SKM-1 (cell line): Measurements from ENCODE around the gene NPBWR2.

ENCODE experiments used
- DNase-seq: peaks from one replicate; lab custom pipeline; 2025; ENCODE audit not compliant: unreplicated experiment; lab: John Stamatoyannopoulos, UW

NPBWR2 gene, protein sequence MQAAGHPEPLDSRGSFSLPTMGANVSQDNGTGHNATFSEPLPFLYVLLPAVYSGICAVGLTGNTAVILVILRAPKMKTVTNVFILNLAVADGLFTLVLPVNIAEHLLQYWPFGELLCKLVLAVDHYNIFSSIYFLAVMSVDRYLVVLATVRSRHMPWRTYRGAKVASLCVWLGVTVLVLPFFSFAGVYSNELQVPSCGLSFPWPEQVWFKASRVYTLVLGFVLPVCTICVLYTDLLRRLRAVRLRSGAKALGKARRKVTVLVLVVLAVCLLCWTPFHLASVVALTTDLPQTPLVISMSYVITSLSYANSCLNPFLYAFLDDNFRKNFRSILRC

DNA sequence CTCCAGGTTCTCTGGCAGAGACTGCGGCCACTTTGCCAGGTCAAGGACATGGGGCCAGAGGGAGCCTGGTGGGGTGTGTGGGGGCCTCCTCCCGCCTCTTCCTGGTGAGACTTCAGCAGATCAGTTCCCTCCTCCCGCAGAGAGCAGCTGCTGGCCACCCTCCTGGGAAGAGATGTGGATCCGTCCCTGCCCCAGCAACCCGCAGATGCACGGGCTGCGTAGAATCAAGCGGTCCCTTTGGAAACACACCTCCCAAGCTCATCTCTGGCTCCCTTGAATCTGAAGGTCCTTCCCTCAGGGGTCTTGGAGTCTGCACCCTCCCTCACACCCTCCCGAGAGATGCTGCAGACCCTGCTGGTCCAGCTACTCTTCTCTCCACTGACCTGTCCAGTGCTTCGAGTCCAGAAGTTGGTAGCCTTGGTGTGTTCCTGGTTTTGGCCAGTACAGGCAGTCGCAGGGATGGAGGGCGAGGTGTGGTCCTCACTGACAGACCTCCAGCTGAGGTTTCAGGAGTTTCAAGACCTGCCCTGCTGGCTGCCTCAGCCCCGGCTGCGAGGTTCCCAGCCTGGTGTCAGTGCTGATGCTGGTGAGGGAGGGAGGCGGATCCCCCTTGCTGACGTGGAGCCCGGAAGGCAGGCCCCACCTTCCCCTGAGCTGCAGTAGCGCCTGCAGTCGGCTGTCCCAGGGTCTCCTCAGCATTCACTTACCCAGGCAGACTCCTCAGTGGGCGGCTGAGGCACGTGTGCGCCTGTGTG is at the start of gene NPBWR2:
TSS of gene NPBWR2 (minus strand) at position 585 of the 755 bp plus-strand sequence. CDS start 734 bp downstream, outside the sequence.
- no peak for DNase-seq

DNA sequence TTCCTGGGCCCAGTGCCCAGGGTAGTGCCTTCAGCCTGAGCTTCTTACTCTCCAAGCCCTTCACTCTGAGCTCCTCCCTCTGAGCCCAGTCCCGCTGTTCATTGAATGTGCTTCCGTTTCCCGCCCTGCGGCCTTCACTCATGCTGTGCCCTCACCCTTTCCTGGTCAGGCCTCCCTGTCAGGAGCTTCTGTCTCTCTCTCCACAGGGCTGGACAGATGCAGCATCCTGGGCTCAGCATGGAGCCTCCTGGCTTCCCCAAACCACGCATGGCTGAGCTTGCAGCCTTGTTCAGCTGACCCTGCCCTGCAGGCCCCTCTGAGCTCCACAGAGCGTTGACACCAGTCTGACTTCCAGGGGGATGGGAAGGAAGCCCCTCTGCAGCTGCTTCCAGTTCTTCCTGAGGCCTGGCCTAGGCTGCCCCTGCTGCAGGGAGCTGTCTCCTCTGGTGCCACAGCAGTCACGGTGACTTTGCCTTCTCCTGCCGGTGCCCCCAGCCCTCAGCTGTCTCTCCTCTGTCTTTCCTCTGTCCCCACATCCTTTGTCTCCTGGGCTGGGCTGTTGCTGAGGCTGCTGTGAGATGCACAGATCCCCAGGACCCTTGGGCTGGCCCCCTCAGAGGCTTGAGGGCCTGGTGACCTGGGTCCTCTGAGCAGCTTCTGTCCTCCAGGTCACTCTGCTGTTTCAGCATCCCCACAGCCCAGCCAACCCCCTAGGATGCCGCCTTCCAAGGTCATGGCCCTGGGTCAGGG is 48.9 kb upstream of the NPBWR2 start:
- DNase-seq: no peak

DNA sequence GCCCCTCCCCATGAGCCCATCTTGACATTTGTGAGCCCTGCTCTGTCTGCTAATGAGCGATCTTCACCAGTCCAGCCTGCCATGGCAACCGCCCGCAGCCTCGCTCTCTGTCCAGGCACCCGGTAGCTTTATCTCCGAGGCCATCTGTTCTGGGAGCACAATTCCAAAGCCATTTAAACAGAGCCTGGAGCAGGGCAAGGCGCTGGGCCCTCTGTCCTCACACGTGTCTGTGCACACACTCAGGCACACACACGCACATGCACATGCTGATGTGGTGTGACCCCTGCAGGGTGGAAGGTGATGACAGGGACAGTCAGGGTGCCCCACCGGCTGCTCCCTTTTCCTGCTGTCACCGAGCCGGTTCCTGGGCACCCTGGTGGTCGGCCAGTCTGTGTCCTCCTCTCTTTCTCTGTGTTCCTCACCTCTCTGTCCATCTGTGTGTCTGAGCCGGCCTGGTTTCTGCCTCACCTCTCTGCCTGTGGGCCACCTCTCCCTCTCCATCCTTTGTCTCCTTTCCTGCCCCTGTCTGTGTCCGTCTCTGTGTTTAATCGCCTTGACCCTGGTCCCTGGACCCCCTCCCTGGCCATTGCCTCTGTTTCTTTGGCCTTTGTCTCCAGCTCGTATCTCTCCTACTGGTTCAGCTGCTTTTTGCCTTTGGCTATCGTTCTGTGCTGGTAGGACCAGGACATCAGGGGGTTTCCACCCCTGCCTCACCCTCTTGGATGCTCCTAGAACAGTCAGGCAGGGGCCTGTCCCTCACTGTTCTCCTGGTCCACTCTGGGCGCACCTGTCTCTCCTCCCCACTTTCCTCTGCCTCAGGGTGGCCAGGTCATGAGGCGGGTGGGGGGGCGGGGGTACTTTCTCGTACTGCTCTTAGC is 48.1 kb upstream of the NPBWR2 start:
- no peak for DNase-seq

DNA sequence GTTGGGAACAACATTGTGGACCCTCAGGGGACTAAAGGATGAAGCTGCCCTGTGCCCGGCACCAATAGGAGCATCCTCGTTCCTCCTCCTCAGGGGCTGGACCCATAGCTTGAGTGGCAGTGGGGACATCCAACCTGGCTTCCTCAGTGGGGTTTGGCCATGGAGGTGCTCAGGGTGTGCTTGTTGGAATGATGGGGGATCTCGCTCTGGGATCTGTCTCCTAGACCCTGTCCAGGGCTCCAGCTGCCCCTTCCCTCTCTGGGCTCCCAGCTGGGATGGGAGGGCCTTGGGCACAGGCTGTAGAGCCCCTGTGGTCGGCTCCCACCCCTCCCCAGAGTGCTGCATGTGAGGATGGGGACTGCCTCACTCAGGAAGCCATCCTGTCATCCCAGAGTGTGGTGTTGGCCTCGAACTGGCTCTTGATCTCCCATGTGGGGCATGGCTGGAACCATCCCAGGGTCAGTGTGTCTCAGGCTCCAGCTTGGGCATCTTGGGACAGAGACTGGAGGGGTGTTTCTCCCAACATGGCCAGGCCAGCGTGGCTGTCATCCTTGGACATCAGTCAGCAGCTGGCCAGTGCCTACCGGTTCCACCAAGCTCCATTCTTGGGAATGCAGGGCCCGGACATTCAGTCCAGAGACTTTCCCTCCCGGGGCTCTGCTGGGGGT is 47.4 kb upstream of the NPBWR2 start:
- no peak for DNase-seq

DNA sequence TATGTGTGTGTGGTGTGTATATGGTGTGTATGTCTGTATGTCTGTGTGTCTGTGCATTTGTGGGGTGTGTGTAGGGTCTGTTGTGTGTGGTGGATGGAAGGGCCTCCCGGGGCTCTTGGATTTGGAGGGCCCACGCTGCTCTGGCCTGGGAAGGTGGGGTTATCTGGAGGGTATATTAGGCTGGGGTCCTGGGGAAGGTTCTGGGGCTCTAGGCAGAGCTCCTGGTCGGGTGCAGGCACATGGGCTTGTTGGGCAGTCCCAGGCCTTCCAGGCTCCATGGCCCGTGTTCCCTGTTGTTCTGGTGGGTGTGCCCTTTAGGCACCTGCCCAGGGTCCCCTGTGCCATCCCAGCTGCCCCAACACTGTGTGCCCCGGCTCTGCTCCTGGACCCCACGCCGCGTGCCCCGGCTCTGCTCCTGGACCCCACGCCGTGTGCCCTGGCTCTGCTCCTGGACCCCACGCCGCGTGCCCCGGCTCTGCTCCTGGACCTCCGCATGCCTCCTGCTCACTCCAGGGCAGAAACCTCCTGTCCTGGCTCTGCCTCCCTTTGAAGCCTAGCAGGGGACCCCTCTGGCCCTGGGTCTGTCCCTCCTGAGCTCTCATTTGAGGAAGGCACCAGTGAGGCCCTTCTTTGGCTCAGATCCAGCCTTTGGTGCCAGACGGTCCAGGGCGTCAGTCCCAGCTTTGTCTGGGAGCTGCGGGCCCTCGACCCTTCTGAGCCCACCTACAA is 46.7 kb upstream of the NPBWR2 start:
- no peak for DNase-seq

DNA sequence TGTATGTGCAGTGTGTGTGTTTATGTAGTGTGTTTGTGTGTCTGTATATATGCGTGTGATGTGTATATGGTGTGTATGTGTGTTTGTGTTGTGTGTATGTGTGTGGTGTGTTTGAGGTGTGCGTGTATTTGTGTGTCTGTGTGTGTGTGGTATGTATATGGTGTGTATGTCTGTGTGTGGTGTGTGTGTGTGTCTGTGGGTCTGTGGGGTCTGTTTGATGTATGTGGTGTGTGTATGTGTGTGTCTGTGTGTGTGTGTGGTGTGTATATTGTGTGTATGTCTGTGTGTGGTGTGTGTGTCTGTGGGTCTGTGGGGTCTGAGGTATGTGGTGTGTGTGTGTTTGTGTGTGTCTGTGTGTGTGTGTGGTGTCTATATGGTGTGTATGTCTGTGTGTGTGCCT is 46.0 kb upstream of the NPBWR2 start:
- DNase-seq: no peak

DNA sequence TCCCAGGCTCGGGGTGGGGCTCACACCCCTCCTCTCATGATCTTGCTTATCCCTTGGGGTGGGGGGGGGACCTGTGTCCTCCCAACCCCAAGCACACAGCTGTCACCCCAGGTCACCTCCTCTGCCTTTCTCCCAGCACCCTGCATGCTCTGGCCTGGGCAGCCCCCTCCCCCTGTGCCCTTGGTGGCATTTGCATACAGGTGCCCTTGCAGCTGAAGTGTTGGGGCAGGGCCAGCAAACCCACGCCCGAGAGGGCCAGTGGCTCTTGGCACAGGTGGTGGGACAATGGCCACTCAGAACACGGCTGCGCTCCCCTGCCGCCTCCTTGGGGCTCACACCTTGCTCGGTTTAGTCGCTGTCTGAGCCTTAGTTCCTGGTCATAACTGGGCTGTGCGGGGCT is 45.5 kb upstream of the NPBWR2 start:
- no peak for DNase-seq

DNA sequence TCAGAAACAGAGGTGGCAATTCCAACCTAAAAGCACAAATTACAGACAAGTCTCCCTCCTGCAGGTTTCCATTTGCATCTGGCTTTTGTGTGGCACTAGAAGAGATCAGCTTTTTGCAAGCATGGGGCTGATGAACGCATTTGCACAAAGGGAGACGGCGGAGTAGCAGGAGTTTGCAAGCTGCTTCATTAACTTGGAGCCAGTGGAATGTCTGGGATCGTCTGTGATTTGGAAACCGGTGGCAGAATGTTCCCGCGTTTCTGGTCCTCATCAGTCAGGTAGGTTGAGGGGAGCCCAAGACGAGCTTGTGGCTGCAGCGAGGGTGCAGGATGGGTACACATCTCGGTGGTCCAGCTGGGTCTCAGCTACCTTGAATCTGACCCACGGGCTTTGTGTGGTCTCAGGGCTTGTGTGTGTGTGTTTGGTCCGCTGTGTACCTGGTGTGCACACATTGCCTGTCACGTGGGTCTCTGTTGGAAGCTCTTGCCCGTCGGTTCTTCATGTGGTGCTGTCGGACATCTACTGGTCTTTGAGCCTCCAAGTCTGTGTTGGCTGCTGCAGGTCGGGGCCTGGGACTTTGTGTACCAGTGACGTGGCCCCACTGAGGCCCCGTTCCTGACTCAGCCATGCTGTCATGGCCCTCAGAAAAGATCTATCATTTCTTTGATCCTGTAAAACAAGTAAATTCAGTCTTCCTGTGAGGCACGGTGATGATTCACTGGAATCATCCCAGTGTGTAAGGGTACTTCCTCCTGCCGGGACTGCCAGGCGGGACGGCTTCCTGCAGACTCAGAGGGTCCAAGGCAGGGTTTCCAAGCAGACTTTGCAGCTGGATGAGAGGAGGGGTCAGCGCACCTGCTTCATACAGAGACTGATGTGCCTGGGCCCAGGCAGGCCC is 44.5 kb upstream of the NPBWR2 start:
- DNase-seq: no peak

DNA sequence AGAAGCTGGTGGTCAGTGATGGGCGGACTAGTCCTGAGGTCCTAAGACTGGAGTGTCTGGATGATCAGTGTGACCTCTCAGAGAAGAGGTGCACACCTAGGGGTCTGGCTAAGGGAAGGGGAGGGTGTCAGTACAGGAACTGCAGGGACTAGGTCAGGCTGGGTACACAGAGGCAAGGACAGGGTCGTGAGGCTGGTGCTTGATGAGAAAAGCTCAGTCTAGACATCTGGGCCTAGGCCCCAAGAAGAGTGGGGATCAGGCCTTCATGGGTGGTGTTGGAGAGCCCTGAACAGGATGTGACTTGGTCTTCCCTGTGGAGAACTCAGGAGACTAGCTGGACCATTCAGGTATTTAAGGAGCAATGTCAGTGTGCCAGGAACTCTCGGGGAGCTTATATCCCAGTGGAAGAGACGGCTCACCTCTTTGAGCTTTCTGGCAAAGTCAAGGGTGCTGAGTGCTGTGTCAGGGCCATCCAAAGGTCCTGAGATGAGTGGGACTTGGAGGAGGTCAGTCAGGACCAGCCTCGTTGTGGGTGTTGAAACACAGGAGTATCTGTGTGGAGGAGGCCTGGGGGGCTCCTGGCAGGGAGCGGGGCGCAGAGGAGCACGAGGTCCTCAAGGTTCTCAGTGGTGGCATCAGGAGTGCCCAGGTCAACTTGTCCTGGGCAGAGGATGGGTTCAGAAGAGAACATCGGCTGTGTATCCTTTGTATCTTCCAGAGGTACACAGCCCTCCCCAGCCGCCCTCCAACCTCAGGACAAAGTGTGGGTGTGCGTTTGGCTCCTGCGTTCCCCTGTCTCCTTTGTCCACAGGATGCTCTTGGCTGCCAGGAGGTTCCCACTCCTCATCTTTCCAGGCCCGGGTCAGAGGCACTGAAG is 43.6 kb upstream of the NPBWR2 start:
- no peak for DNase-seq

DNA sequence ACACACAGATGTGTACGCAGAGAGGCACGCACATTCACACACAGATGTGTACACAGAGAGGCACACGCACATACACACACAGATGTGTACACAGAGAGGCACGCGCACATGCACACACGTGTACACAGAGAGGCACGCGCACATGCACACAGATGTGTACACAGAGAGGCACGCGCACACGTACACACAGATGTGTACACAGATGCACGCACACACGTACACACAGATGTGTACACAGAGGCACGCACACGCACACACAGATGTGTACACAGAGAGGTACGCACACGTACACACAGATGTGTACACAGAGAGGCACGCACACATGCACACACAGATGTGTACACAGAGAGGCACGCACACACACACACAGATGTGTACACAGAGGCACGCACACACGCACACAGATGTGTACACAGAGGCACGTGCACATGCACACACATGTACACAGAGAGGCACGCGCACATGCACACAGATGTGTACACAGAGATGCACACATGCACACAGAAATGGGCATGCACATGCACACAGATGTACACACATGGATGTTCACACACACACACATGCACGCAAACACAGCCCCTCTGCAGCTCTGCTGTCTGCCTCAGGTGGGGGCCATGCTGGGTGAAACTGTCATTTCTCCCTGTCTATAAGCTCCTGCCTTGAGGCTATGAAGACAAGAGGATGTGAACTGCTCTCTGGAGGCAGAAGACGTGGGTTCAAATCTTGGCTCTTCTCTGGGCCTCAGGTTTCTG is 42.6 kb upstream of the NPBWR2 start:
- DNase-seq: no peak

DNA sequence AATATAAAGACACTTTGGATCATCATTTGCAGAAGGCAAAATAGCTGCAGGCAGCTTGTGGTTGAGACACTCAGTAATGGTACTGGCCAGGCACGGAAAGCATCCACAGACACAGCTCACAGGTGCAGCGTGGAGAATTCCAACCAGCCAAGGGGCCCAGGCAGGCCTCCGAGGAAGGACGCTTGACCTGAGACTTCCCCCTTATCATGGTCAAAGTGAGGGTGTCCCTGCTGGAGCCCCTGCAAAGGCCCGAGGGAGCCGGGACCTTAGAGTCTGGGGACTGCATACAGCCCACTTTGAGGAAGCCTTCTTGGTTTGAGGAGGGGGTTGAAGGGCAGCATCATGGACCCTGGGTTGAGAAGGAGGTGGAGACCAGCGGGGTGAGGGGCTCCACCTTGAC is 41.8 kb upstream of the NPBWR2 start:
- DNase-seq: no peak

DNA sequence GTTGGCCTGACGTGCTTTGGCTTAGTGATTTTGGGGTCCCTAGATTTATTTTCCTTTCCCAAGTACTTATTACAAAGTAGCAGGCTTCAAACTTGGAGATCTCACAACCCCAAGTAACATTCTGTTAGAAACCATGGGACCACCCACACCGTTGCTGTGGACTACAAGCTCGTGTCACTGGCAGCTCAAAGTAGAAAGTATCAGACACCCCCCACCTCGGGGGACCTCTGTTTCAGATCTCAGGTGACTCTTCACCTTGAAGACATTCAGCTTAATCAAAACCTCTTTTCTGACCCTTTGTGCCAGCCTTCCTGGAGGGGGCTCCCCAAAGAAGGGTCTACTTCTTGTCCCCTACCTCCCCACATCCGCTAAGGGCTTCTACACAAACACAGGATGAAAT is 41.2 kb upstream of the NPBWR2 start:
- DNase-seq: no peak

DNA sequence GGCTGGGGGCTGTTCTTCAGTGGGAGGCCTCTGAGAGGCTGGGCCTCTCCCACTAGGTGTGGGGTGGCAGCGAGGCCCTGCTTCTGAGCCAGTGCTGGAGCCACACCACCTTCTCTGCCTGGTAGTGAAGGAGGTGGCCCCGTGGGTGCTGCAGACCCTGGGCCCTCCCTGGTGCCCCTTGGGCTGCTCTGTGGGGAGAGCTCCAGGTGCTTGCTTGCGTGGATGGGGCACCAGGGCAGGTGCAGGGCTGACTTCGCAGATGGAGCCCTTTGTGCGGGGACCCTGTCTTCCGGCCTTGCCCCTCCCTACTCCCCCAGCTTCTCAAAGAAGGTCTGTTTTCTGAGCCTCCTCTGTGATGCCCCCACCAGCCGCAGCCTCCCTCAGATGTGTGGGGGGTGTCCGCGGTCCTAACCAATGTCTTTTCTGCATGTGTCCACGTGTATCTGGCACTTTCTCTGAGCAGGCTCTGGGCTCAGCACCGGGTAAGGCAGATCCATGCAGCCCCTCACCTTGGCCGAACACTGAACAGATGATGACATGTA is 39.6 kb upstream of the NPBWR2 start:
- DNase-seq: no peak

DNA sequence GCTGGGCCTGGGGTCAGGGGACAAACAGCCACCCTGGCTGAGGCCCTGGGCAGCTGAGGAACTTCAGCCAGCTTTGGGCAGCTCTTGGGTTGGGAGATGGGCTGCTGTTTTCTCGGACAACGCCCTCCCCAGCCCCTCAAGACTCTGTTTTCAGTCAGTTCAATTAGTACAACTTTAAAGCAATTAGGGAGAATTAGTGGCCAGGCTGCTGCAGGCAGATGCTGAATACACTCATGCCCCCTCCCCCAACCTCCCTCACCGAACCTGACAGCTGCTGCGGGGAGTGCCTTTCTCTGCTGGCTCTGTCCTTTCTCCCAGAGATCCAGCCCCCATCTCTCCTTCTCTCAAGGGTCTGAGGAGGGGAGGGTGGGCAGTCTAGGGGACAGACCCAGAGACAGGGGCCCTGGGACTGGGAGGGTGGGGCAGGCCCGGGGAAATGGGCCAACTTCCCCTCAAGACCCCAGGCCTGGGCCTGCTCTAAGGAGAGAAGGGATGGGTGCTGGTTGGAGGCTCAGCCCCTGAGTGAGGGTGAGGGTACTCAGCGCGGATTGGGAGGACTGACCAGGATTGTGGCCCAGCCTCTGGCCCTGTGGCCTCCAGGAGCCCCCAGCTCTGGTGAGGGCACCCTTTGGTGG is 39.1 kb upstream of the NPBWR2 start:
- no peak for DNase-seq

DNA sequence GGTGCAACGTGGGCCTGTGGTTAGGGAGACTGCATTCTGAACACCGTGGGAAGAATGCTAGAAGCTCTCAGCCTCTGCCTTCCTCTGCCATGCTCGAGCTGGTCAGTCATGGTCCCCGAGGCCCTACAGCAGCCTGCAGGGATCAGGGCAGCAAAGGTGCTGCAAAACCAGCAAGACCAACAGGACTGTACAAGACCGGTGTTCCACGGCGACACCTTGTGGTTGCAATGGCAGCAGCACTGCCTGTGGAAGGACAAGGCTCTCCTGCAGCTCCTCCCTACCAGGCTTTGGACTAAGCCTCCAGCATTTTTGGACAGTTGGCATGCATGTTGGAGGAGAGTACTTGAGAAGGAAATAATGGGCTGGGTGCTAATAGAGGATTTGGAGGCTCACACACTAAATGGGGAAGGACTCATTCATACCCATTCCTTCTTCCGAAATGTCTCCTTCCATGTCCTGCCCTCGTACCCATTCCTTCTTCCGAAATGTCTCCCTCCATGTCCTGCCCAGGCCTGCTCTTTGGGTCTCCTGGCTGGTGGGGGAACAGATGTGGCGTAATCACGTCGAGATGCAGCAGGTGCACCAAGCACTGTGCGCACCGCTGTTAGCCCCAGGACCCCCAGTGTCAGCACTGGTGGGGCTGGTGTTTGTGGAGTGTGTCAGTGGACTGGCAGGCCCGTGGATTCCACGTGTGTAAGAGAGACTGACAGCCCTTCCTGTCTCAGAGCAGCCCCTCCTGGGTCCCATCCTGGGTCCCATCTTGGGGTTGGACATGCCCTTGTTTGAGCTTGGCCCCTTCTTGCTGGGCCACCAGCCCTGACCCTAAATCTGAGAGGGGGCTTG is 38.3 kb upstream of the NPBWR2 start:
- no peak for DNase-seq
